ENCODE results near the gene HNF1B.

- TF ChIP-seq, protein P1, sequence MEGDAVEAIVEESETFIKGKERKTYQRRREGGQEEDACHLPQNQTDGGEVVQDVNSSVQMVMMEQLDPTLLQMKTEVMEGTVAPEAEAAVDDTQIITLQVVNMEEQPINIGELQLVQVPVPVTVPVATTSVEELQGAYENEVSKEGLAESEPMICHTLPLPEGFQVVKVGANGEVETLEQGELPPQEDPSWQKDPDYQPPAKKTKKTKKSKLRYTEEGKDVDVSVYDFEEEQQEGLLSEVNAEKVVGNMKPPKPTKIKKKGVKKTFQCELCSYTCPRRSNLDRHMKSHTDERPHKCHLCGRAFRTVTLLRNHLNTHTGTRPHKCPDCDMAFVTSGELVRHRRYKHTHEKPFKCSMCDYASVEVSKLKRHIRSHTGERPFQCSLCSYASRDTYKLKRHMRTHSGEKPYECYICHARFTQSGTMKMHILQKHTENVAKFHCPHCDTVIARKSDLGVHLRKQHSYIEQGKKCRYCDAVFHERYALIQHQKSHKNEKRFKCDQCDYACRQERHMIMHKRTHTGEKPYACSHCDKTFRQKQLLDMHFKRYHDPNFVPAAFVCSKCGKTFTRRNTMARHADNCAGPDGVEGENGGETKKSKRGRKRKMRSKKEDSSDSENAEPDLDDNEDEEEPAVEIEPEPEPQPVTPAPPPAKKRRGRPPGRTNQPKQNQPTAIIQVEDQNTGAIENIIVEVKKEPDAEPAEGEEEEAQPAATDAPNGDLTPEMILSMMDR (conservative IDR thresholded peaks at IDR 0.05; ENCODE audit: low read length): no peak
- TF ChIP-seq EZH2phosphoT487 (IDR thresholded peaks at IDR 0.05; ENCODE audit: borderline replicate concordance, low read depth, low read length): no peak
Observed at GRCh38 chr17:37643118-37643766, 101.6 kb downstream of the HNF1B start, which contains the start of gene DDX52.
